GM21786 (cell line): Measurements from ENCODE around the gene ITGBL1.

Experiments
- ATAC-seq: cut with Tn5 transposase; IDR thresholded peaks from one replicate; pipeline ENCODE4 v1.9.1; 2021; ENCODE audit not compliant: unreplicated experiment

Gene ITGBL1

DNA sequence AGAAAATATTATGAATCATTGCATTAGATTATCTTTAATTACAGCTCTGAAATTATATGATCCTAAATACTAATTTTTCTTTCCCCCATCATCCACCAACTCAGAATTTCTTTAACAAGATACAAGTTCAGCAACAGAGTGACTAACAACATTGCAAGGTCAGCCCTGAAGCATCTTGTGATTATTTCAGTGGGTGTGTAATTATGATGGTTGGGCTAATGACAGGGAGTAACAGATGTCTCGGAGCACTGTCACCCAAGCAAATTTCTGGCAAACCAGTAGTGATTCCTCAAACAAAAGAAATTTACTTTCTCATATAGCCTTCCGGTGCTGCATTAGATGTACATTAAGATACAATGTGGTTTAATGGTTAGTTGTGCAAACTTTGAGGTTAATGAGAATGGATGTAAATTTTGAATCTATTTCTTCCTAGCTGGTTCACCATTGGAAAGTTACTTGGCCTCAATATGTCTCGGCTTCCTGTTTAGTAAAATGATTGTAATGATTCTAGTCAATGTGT is 238.9 kb downstream of the ITGBL1 start:
- ATAC-seq, result no peak

DNA sequence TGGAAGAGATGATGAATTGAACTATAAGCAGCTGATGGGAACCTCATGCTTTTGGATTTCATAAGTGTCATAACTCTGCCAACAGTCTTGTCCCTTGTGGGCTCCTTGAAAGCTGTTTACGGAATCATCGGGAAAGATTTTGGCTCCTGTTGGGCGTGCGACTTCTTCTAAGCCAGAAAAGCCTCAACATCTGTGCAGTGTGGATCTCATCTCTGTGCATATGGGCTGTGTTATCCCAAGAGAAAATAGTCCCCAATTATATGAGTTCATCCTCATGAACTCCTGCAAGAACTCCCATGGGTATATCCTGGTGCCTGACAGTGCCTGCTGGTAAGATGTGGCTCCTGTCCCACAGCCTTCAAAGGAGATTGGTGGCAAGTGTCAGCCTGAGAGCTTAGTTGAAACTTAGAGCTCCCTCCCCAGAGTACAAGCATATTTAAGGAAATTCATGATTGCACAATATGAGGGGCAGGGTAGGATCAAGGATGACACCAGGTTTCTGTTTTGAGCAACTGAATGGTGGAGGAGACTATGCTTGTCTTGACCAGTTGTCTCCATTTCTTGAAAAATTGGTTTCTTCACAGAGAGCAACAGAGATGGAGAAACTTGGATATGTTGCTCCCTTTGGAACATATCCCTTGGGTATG is 243.5 kb downstream of the ITGBL1 start:
- no peak for ATAC-seq

DNA sequence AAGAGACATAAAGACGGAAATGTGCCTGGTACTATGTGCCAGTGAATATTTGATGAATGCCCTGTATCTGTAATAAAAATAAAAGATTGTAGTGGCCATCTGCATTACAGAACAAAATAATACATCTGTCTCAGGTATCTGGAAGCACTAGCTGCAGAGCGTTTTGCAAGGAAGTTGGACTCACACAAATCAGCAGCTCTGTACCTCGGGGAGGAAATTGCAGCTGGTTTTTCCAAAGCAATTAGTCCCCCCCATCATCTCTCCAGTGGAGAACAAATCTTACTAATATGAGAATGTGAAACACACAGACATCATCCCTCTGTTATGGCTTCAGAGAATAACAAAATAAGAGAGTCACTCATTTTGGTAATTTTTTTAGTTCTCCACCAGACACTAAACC is 245.3 kb downstream of the ITGBL1 start:
- no peak for ATAC-seq

DNA sequence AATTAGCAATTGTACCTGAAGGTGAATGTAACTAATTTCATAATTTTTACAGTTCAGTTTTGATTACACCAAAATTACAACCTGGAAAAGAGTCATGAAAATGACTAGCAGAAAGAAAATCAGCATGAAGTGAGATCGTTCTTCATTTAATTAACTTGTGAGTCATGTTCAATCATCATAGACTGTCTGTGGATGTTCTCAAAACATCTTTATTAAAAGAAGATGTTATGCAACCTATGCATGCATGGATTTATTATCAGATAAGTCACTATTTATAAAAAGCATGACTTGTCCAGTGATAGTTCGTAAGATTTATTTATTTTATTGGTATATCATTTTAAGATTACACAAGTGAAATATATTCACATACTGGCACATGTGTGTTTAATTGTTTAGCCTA is 245.9 kb downstream of the ITGBL1 start:
- ATAC-seq, result no peak

DNA sequence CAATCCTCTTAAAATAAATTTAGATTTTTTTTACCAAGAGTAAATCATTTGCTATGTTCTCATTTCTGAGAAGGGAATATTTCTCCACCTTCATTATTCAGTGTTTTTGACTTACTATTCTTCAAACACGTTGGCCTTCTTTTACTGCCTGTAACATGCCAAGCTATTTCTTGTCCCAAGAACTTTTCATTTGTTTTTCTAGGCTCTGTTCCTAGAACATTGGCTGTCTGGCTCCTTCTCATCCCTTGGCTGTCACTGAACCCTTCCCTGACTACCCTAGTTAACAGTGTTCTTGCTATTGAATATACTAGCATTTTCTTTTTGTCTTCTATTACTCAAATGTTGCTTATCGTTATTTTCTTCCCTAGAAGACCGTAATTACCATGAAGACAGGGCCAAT is 248.1 kb downstream of the ITGBL1 start:
- ATAC-seq, result no peak

DNA sequence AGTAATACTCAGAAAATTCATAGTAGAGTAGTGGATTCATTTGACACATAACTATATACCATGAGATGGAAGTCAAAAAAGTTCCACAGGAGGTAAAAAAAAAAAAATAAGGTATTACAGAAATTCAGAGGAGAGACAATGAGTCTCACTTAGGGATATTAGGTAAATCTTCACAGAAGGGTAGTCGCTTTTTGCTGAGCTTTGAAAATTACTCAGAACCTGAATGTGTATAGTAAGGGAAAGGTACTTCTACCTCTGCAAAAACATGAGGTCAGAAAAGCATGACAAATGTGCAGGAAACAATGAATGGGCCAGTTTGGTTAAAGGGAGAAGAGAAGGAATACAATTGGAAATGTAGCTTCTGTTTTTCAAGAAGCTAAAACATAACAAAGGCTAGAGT is 250.6 kb downstream of the ITGBL1 start:
- no peak for ATAC-seq

DNA sequence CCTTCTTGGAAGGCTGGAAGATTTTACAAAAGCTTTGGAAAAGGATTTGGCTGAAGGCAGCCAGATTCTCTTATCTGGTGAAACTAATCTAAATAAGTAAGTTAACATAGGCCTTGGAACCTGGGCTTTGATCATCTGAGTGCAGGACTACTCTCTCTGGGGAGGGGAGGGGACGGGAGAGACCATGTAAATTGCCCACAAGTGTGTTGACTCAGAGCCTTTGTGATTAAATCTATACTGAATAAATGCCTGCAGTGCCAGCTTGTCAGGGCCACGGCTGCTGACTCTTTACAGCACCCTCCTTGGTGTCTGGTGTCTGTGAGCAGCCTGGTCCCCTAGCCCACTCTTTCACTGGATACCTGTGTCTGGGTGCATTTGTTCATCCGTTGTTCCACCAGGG is 251.4 kb downstream of the ITGBL1 start:
- no peak for ATAC-seq

DNA sequence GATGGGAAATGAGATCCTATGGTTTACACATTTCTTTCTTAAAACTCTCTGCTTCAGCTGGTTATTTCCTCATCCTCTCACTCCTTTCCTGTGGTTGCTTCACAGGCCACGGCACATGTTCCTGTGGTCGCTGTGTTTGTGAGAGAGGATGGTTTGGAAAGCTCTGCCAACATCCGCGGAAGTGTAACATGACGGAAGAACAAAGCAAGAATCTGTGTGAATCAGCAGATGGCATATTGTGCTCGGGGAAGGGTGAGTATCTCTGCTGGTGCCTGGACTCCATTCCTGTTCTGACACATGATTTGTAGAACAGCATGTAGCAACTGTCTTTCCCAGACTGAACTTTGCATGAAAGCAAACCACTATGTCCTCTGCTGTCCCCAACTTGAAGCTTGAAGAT is 254.2 kb downstream of the ITGBL1 start:
- ATAC-seq, result no peak

DNA sequence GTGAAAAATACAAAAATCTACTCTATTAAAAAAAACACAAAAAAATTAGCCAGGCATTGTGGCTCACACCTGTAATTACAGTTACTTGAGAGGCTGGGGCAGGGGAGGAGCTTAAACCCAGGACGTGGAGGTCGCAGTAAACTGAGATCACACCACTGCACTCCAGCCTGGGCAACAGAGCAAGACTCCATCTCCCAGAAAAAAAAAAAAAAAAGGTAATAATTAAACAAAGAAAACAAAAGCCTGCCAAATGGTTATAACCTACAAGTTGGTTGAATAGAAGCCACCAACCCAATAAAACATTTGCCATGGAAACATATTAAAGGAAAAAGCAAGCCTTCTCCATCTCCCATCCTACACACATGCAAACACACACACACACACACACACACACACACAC is 255.2 kb downstream of the ITGBL1 start:
- ATAC-seq, result no peak

DNA sequence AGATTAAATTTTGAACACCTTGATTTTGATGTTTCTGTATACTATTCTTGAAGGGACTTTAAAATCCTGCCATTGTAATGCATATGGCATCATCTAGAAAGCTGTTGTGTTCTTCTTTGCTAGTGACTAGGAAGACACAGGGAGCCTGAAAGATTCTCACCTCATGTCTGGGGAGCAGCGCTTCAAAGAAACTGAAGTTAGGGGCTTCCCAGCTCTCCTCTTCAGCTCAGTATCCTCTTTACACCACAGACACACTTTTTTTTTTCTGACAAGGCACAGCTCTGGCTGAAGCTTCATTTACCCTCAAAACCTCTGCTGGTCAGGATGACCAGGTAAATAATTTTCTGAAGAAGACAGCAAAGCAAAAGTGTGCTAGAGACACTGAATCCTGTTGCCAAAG is 255.6 kb downstream of the ITGBL1 start:
- ATAC-seq, result no peak

DNA sequence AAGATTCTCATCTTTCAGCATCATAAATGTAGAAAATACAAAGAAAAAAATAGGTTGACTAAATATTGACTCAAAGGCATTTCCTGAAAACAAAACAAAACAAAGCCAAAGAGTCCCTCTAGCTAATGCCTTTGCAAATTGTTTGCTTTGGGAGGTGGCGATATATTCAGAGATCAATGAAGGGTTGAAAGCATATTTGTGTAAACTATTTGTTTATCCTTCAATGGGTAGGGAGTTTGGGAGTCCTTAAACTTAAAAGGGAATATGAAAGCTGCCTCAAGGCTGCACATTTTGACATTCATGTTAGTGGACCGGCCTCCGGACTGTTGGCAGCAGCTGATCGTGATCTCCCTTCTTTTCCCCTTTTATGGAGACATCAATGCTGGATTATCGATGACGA is 257.5 kb downstream of the ITGBL1 start:
- no peak for ATAC-seq

DNA sequence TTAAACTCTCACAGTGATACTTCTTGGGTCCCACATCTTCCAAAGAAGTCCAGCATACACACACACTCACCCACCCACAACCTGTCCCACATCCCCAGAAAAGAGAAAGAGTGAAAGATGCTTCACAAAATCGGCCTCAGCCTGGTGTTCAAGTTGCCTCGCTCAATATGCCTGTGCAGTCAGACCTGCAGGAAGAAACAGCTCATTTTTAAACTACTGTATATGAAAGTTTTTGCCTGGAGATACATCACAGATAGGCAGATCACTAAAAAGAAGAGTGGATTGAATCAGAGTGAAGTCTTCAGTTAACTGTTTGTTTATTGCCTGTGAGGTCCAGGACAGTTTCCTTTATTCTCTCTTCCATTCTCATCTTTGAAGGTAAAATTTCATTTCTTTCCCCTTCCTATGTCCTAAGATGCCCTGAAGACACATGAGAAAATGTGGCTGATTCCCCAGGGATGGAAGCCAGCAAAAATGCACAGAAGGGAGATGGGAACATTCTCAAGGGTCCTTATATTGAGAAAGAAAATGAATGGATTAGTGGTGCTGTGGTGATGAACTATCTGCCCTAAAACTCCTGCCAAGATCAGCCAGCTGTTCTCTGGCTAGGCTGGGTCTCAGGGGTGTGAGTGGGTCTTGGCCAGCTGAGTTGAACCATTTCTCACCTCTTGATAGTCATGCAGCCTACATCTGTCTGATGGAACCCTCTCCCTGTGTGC is 259.0 kb downstream of the ITGBL1 start:
- ATAC-seq, result no peak

DNA sequence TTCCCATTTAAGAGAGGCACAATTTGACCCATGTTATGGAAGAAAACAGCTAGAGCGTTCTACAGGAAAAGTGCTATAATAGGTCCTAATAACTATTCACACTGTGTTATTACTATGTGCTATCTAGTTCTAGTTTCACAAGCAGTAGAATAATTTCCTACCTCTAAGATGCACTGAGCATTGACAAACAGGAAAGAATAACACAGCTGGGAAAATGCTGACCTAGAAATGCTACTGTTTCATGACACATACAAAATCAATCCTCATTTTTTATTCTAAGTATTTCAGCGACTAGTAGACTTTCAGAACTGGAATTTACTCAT is 259.5 kb downstream of the ITGBL1 start:
- no peak for ATAC-seq

DNA sequence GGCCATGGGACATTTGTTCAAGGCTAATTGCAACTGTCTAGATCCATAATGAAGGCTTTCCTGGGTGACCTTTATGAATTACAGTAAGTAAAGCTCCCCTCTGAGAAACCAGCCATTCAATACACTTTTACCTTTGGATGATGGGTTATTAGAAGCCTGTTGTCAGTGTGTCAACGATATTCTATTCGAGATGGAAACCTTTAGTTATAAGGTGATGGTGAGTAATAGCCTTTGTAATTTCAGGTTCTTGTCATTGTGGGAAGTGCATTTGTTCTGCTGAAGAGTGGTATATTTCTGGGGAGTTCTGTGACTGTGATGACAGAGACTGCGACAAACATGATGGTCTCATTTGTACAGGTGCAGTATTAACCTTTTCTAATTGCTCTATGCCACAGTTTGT is 261.7 kb downstream of the ITGBL1 start:
- ATAC-seq, result no peak

DNA sequence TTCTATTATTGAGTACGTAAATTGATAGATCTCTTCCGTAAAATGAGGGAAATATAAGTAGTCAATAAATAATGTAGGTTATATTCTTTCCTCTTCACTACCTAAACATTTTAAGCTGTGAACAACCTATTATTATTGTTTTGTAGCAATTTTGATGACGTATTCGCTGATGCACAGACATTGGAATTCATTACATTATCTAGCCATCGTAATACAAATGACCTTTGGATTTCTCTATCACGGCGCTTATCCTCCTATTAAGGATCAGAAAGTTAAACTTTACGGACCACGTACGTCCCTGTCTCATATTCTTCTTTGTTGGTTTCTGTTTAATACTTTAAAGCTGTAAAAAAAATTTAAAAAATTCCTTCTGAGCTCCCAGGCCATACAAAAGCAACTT is 264.9 kb downstream of the ITGBL1 start:
- ATAC-seq, result no peak

DNA sequence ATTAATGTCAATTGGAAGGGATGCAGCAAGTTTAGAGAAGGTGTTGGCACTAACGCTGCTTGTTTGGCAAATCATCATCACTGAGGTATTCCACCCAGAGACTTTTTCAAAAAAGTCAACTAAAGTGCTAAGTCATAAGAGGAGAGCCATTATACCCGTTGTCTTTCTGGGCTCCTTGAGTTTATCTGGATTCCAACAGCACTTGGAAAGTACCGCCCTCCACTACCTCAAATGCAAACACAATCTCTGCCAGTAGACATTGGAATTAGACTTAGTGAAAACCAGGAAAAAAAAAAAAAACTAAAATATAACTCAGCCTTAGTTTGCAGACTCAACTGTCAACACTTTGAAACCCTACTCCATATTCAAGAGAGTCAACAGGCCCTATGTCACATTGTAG is 266.0 kb downstream of the ITGBL1 start:
- ATAC-seq, result no peak

DNA sequence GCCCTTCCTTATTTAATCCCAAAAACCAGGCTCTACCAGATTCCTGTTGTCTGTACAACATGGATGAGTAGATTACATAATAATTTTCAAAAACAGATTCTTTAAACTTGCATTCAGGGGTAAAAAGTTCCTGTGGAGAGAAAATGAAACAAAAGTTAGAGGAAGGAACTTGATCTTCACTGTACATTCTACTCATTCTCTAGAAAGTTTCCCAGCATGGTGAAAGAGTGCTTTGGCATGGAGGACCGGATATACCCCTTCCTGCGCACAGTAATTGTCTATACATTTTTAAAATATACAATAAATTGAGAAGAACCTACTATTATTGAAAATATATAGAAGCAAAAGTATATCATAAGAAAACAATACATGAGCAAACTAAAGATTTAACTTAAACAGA is 274.2 kb downstream of the ITGBL1 start:
- ATAC-seq, result no peak

DNA sequence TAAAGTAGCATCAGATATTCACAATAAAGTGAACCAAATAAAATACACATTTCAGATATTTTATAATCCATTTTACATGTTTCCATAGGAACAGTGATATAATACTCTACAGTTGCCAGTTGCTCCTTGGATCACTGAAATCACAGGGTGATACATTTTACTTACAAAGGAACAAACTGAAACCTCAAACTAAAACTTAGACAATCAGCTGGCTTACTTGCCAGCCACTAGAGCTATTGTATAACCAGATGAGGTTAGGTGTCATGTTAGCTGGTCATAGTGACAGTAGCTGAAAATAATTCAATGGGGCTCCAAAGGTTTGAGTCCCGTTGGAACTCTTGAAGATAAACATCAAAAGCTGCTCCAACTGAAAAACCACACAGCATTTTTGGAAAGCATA is 274.6 kb downstream of the ITGBL1 start:
- no peak for ATAC-seq

DNA sequence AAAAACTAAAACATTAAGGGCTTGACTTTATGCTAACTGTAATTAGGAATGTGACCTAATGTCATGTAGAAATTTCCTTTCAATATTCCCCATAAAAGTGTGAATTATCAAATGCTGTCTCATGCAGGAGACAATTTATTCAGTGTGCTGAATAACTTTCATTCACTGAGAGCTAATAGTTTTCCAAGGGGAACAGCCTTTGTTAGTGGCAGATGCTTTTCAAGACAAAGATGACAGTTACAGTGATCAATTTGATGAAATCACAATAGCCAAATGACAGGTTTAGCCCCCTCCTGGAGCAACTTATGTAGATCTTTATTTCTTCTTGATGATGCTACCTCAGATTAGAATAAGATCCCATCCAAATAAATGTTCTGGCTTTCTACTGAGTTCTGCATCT is 275.5 kb downstream of the ITGBL1 start:
- no peak for ATAC-seq

DNA sequence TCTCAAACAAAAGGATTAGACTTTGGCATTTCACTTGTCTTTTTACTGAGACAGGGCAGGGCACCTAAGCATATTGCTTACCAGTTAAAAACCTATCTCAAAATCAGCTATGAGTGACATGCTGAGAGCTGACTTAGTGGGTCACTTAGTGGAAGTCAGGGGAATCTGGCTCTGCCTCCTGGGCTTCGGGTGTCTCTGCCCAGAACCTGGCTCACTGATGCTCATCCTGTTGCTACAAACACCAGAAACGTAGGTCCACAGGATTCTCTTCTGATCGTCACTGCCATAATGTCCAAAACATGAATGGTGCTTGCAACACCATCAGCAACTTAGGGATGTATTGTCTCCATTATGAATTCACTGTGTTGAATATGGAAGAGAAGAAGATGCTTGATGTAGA is 276.1 kb downstream of the ITGBL1 start:
- ATAC-seq, result no peak

DNA sequence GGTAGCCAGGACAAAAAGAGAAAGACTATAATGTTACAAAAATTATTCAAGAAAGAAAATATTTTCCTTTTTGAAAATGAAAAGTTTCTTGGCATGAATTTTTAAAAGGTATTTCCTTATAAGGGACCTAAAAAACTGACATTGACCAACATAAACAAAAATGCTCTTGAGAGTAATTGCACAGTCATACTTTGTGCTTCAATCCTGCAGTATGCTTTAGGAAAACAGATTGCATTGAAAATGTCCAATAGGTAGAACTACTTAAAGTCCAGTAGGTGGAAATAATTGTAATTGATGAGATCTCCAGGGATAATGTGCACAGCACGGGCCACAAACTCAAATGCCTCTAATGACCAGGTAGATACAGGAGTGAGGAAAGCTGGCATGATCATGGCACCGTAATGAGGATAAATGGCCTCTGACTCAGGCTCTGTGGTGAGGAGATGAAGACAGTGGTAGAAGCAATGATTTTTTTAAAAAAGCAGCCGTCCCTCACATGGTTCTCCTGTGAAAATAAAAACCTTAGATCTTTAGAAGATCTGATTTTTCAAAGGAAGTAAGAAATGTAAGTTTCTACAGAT is 278.0 kb downstream of the ITGBL1 start:
- ATAC-seq, result no peak

DNA sequence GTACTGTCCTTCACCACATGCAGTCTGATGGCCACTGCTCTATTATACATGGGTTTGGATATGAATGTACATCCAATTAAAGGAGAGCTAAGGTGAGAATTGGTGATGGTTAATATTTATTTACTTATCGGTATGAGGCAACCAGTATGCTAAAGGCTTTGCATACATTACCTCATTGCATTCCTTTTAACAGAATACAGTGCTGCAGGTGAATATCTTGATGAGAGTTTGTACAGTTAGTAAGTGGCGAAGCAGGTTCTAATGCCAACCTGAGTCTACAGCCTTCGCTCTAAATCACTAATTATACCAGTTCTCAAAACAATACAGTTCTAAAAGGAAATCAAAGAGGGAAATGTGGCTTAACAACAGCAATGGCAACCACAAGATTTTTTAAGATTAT is 284.1 kb downstream of the ITGBL1 start:
- no peak for ATAC-seq

DNA sequence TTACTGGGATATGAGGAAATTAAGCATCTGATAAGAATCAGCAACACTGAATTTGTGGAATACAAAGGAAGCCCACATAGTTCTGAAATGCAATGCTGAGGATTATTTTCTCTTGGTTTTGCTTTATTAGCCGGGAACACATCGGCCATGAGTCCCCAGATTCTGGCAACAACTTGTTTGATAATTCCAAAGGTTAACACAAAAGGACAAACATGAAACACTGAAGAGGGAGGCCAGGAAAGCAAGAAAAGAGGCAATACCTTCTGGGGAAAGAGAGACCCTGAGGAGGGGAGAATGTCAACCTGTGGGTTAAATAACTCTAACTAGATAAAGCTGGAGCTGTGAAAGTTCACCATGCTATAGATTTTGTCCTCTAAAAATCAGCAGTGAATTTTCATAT is 285.9 kb downstream of the ITGBL1 start:
- ATAC-seq, result no peak
